ENCODE data around the gene UCMA.

The UCMA gene

DNA sequence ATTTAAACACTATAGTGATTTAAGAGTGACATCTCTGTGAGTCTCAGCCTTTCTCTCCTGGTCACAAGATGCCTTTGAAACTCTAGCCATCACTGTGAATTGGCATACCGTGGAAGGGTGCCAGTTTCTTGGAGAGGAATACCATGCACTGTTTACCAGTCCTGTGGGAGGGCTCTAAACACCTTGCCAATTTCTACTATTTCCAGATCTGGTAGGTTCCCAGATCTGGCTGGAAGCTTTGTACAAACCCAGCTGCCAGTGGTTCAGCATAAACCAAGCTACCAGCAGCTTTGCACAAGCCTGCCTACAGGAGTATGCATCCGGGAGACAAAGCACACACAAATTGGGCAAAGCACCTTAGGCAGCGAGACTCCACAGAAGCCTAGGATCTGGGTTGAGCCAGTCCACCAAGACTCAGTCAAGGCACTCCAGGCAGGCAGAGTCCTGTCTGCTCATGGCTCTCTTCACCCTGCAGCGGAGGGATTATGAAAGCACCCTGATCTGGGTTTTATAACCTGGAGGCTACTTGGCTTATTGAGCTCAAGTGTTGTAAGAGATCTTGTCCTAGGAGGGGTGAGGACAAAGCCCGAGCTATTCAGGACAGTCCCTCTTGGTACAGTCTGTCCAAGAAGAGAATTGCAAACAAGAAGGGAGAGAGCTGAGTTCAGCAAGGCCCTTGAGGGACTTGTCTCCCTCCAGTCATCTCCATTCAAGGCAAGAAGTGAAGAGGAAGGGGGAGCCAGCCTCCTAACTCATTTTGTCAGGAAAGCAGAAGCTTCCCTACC, 49.3 kb downstream of the UCMA start:
- DNase-seq: no peak

GRCh38 chr10:13184276-13184675, 49.9 kb downstream of the UCMA start:
- DNase-seq: no peak

- DNase-seq: no peak
These were observed 50.5 kb downstream of the UCMA start for GRCh38 chr10:13183625-13184024.

- no peak for DNase-seq
These were observed 51.8 kb downstream of the UCMA start for GRCh38 chr10:13182424-13182823.

GRCh38 chr10:13180788-13181187, 53.4 kb downstream of the UCMA start:
- no peak for DNase-seq

DNA sequence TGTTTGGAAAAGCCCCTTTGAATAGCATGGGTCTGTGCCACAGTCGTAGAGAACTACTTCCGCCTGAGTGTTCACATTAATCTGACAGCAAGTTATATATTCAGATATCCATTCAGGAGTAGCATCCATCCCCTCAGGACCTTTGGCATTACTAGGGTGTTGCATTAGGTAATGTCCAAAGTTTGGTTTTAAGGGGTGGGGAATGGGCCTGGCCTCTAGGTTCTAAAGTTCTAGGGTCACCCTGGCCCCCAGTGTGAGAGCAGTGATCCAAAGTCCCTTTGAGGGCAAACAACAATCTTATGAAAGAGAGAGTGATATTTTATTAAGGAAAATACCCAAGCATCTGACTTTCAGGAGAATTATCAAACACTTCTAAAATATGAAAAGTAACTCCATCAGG, 60.6 kb downstream of the UCMA start:
- no peak for DNase-seq

All from islet precursor cell (in vitro differentiated cells).